Measurements from ENCODE around the gene ANKRD40CL.

GRCh38 chr17:50721194-50722010 is 45.9 kb downstream of the ANKRD40CL start:
- TF ChIP-seq TAF1 (IDR thresholded peaks at IDR 0.05; ENCODE audit: borderline replicate concordance, low read depth, low read length) (no peak), POLR2AphosphoS5 (IDR thresholded peaks at IDR 0.05; ENCODE audit: low read depth, low read length) (no peak), POLR2A (IDR thresholded peaks at IDR 0.05; ENCODE audit: low read depth, low read length) (no peak)
